HG02840 (cell line): ENCODE data around the gene LRRC71.

Experiments used
- ATAC-seq: cut with Tn5 transposase; IDR thresholded peaks from one replicate; pipeline ENCODE4 v1.9.1; 2021; ENCODE audit warnings: mild to moderate bottlenecking, moderate library complexity, moderate number of reproducible peaks; ENCODE audit not compliant: unreplicated experiment, low FRiP score

Gene LRRC71

GRCh38 chr1:156973417-156973816, 53.0 kb downstream of the LRRC71 start:
- no peak for ATAC-seq

- ATAC-seq = no peak
These were observed 54.7 kb downstream of the LRRC71 start for GRCh38 chr1:156975084-156975483.

GRCh38 chr1:156980551-156980950, 60.1 kb downstream of the LRRC71 start:
- ATAC-seq = no peak
